OCI-LY3 (cell line): ENCODE data around the gene MFSD6L.

ENCODE experiments used
- H2AFZ ChIP-seq: fragments of 200-600, 300-600 bp; shearing (Covaris generic); 2 replicates; pipeline ENCODE4 v1.6.0; 2014; ENCODE audit warnings: antibody characterized with exemption, low read depth, low read length
- H3K27ac ChIP-seq: fragments of 200-600, 300-600 bp; sonication (generic); 2 replicates; pipeline ENCODE4 v1.5.1; 2014; ENCODE audit warnings: mild to moderate bottlenecking, low read length, moderate library complexity, mixed read lengths
- H3K27me3 ChIP-seq: fragments of 200-600, 300-600 bp; sonication (generic); 2 replicates; pipeline ENCODE4 v1.6.1; 2014; ENCODE audit warnings: low read depth, low read length, mixed read lengths
- H3K36me3 ChIP-seq: fragments of 200-600, 300-600 bp; sonication (generic); replicated peaks from 2 replicates; pipeline ENCODE3; 2014; ENCODE audit warnings: low read depth, low read length, mixed read lengths
- H3K4me1 ChIP-seq: fragments of 300-600, 200-600 bp; sonication (generic); 2 replicates; pipeline ENCODE4 v1.6.1; 2014; ENCODE audit warnings: low read length, mixed read lengths
- H3K4me2 ChIP-seq: fragments of 200-600, 300-600 bp; sonication (generic); 2 replicates; pipeline ENCODE4 v1.6.1; 2014; ENCODE audit warnings: low read length, mixed read lengths
- H3K4me3 ChIP-seq: fragments of 300-600, 200-600 bp; sonication (generic); 2 replicates; pipeline ENCODE4 v1.5.1; 2014; ENCODE audit warnings: antibody characterized with exemption, mild to moderate bottlenecking, low read length, moderate library complexity
- H3K79me2 ChIP-seq: fragments of 300-600, 200-600 bp; shearing (Covaris generic); 2 replicates; pipeline ENCODE4 v1.6.1; 2014; ENCODE audit warnings: mild to moderate bottlenecking, low read length, mixed read lengths
- H3K9ac ChIP-seq: fragments of 300-600, 200-600 bp; shearing (Covaris generic); 2 replicates; pipeline ENCODE4 v1.6.0; 2014; ENCODE audit warnings: mild to moderate bottlenecking, low read length, moderate library complexity
- H3K9me3 ChIP-seq: fragments of 200-600, 300-600 bp; shearing (Covaris generic); 2 replicates; pipeline ENCODE4 v1.6.1; 2014; ENCODE audit warnings: low read length, mixed read lengths; ENCODE audit not compliant: insufficient read depth
- H4K20me1 ChIP-seq: fragments of 200-600, 300-600 bp; sonication (generic); 2 replicates; pipeline ENCODE4 v1.6.1; 2016; ENCODE audit warnings: low read length, mixed read lengths; ENCODE audit not compliant: insufficient read depth
- CTCF ChIP-seq: fragments of 200-600, 300-600 bp; sonication (generic); IDR thresholded peaks from 2 replicates; pipeline ENCODE4 v1.5.1; 2014; ENCODE audit warnings: antibody characterized with exemption, low read length, low read depth
- EZH2phosphoT487 ChIP-seq: fragments of 200-600 bp; shearing (Covaris generic); IDR thresholded peaks from 2 replicates; pipeline ENCODE4 v1.6.1; 2018; ENCODE audit warnings: antibody characterized with exemption, mixed run types, low read depth

MFSD6L gene

GRCh38 chr17:8822401-8823035 lies 23.4 kb upstream of the MFSD6L start:
- Histone ChIP-seq H3K36me3 (no peaks in the 10 kb centered on the region), H3K79me2 (no peaks in the 10 kb centered on the region)
- TF ChIP-seq CTCF (no peak), EZH2phosphoT487 (no peak)

GRCh38 chr17:8821446-8822105 lies 22.4 kb upstream of the MFSD6L start:
- H3K4me1 ChIP-seq, result no peaks in the 10 kb centered on the region
- H4K20me1 ChIP-seq, result no peaks in the 10 kb centered on the region
- no peaks in the 10 kb centered on the region for H3K9me3 ChIP-seq
- no peaks in the 10 kb centered on the region for H3K36me3 ChIP-seq
- H3K79me2 ChIP-seq, result no peaks in the 10 kb centered on the region
- H3K27me3 ChIP-seq, result no peaks in the 10 kb centered on the region; the same call in 1 of the 2 replicates
- H3K4me3 ChIP-seq, result no peak overlapping the region
- no peak overlapping the region for H3K9ac ChIP-seq
- no peak overlapping the region for H2AFZ ChIP-seq
- H3K27ac ChIP-seq, result no peak overlapping the region
- TF ChIP-seq EZH2phosphoT487 (no peak), CTCF (no peak)
- no peak overlapping the region for H3K4me2 ChIP-seq

More at GRCh38 chr17:8822401-8823035, 23.4 kb upstream of the MFSD6L start:
- no peaks in the 10 kb centered on the region for H3K4me1 ChIP-seq
- no peak overlapping the region for H3K9ac ChIP-seq
- no peaks in the 10 kb centered on the region for H3K9me3 ChIP-seq
- H2AFZ ChIP-seq, result no peak overlapping the region
- H3K27me3 ChIP-seq, result no peaks in the 10 kb centered on the region; the same call in 1 of the 2 replicates
- no peak overlapping the region for H3K4me3 ChIP-seq
- no peak overlapping the region for H3K4me2 ChIP-seq
- no peak overlapping the region for H3K27ac ChIP-seq
- H4K20me1 ChIP-seq, result no peaks in the 10 kb centered on the region

GRCh38 chr17:8820311-8821010 lies 21.3 kb upstream of the MFSD6L start:
- H3K27me3 ChIP-seq, result no peaks in the 10 kb centered on the region; the same call in 1 of the 2 replicates
- H3K4me3 ChIP-seq, result no peak overlapping the region
- no peaks in the 10 kb centered on the region for H3K4me1 ChIP-seq
- H3K79me2 ChIP-seq, result no peaks in the 10 kb centered on the region
- no peaks in the 10 kb centered on the region for H3K9me3 ChIP-seq
- no peaks in the 10 kb centered on the region for H3K36me3 ChIP-seq
- no peak overlapping the region for H3K9ac ChIP-seq
- H2AFZ ChIP-seq, result no peak overlapping the region
- no peaks in the 10 kb centered on the region for H4K20me1 ChIP-seq
- no peak for TF ChIP-seq EZH2phosphoT487
- no peak for TF ChIP-seq CTCF
- no peak overlapping the region for H3K4me2 ChIP-seq
- no peak overlapping the region for H3K27ac ChIP-seq

GRCh38 chr17:8818654-8819330 lies 19.6 kb upstream of the MFSD6L start:
- H2AFZ ChIP-seq, result no peak overlapping the region
- no peak overlapping the region for H3K27ac ChIP-seq
- H4K20me1 ChIP-seq, result no peaks in the 10 kb centered on the region
- H3K9ac ChIP-seq, result no peak overlapping the region
- no peaks in the 10 kb centered on the region for H3K36me3 ChIP-seq
- no peaks in the 10 kb centered on the region; the same call in 1 of the 2 replicates for H3K27me3 ChIP-seq
- no peaks in the 10 kb centered on the region for H3K4me1 ChIP-seq
- H3K4me2 ChIP-seq, result no peak overlapping the region
- no peak overlapping the region for H3K4me3 ChIP-seq
- no peaks in the 10 kb centered on the region for H3K9me3 ChIP-seq
- H3K79me2 ChIP-seq, result no peaks in the 10 kb centered on the region
- no peak for TF ChIP-seq EZH2phosphoT487
- no peak for TF ChIP-seq CTCF
